ENCODE measurements around the gene NEUROD2.

- no peak for TF ChIP-seq SIN3A (IDR thresholded peaks at IDR 0.05; ENCODE audit: borderline replicate concordance, insufficient read depth, low read length)
- no peak for TF ChIP-seq POLR2AphosphoS5 (IDR thresholded peaks at IDR 0.05; ENCODE audit: low read depth, low read length)
Measured at GRCh38 chr17:39651923-39652586, 44.3 kb upstream of the NEUROD2 start.

Data from PFSK-1 (cell line).